GM21825 (cell line): ENCODE measurements around the gene PLEKHO1.
"Not testable (repeated sequence)": the region's sequence is repeated elsewhere in the genome, so short reads cannot be mapped to it uniquely, and the experiment has no call there.

Experiments used
- ATAC-seq: cut with Tn5 transposase; IDR thresholded peaks from one replicate; pipeline ENCODE4 v1.9.1; 2021; ENCODE audit warnings: mild to moderate bottlenecking, moderate library complexity; ENCODE audit not compliant: unreplicated experiment

Gene PLEKHO1

GRCh38 chr1:150149271-150150132 is at the start of gene PLEKHO1:
PLEKHO1 (plus strand) TSS chr1:150149916; CDS start chr1:150150258, 342 bp downstream.
- ATAC-seq = peak; percentile 46

GRCh38 chr1:150102986-150103385 is 46.7 kb upstream of the PLEKHO1 start:
- ATAC-seq = no peak

- ATAC-seq = no peak
These were observed 43.4 kb upstream of the PLEKHO1 start for GRCh38 chr1:150106341-150106740.

GRCh38 chr1:150109586-150109985 is 40.1 kb upstream of the PLEKHO1 start:
- ATAC-seq = no peak

- no peak for ATAC-seq
These were observed 39.6 kb upstream of the PLEKHO1 start for GRCh38 chr1:150110116-150110515.

GRCh38 chr1:150111670-150112069 is 38.0 kb upstream of the PLEKHO1 start:
- ATAC-seq = no peak

GRCh38 chr1:150115121-150115520 is 34.6 kb upstream of the PLEKHO1 start:
- ATAC-seq = no peak

GRCh38 chr1:150118716-150119115 is 31.0 kb upstream of the PLEKHO1 start:
- no peak for ATAC-seq

GRCh38 chr1:150121236-150121862 is 28.4 kb upstream of the PLEKHO1 start:
- no peak for ATAC-seq

- ATAC-seq = no peak
These were observed 22.9 kb upstream of the PLEKHO1 start for GRCh38 chr1:150126811-150127210.

GRCh38 chr1:150127464-150127863 is 22.3 kb upstream of the PLEKHO1 start:
- no peak for ATAC-seq

- no peak for ATAC-seq
These were observed 21.8 kb upstream of the PLEKHO1 start for GRCh38 chr1:150127868-150128267.

GRCh38 chr1:150132372-150132771 is 17.3 kb upstream of the PLEKHO1 start:
- ATAC-seq = no peak

- ATAC-seq = no peak
These were observed 15.2 kb upstream of the PLEKHO1 start for GRCh38 chr1:150134537-150134936.

- ATAC-seq = not testable (repeated sequence)
These were observed 14.3 kb upstream of the PLEKHO1 start for GRCh38 chr1:150135400-150135799.

- ATAC-seq = no peak
These were observed 11.7 kb upstream of the PLEKHO1 start for GRCh38 chr1:150138044-150138443.

GRCh38 chr1:150141452-150141851 is 8.3 kb upstream of the PLEKHO1 start:
- ATAC-seq = no peak

GRCh38 chr1:150142083-150142482 is 7.6 kb upstream of the PLEKHO1 start:
- no peak for ATAC-seq

- no peak for ATAC-seq
These were observed 5.1 kb upstream of the PLEKHO1 start for GRCh38 chr1:150144606-150145005.

GRCh38 chr1:150146016-150146415 is 3.7 kb upstream of the PLEKHO1 start:
- not testable (repeated sequence) for ATAC-seq

GRCh38 chr1:150146849-150147542 is 2.7 kb upstream of the PLEKHO1 start:
- ATAC-seq = no peak

- no peak for ATAC-seq
These were observed 862 bp upstream of the PLEKHO1 start for GRCh38 chr1:150148837-150149270.
